HEK293 (cell line): ENCODE measurements around the gene PAPSS2.
A peak's percentile ranks its signal among the peaks of the same experiment; 100 is the strongest.

Source experiments
- CTCF ChIA-PET: fragments of 350-600 bp; formaldehyde crosslinking; extraction: SDS; loops from one replicate; lab custom pipeline; 2021; ENCODE audit warnings: antibody characterized with exemption; lab: Yijun Ruan, JAX
- POLR2A ChIA-PET: fragments of 300-600 bp; formaldehyde crosslinking; extraction: SDS; loops from one replicate; lab custom pipeline; 2020; ENCODE audit warnings: antibody characterized with exemption, inconsistent platforms; lab: Yijun Ruan, JAX
- H3K27ac ChIP-seq: fragments of 200-500 bp; sonication (Bioruptor generic); 2 replicates; pipeline ENCODE4 v1.5.1; 2014; ENCODE audit warnings: low read depth, low read length, control low read depth, inconsistent platforms; ENCODE audit errors: extremely low read depth
- H3K36me3 ChIP-seq, 2 experiments: fragments of 200-500 bp in 1 of 2; sonication (Bioruptor generic) in 1 of 2; 1 replicate in 1 of 2; 2 replicates in 1 of 2; pipeline ENCODE4 v1.5.1; 2014 to 2017; ENCODE audit warnings: inconsistent platforms in 2 of 2, low read length in 2 of 2; ENCODE audit not compliant: control insufficient read depth in 2 of 2, insufficient read depth in 1 of 2
- H3K4me1 ChIP-seq: fragments of 200-500 bp; sonication (Bioruptor generic); 2 replicates; pipeline ENCODE4 v1.5.1; 2014; ENCODE audit warnings: mild to moderate bottlenecking, low read length, inconsistent platforms; ENCODE audit not compliant: control insufficient read depth, insufficient read depth
- H3K4me3 ChIP-seq: 2 replicates; pipeline ENCODE4 v1.5.1; 2011; ENCODE audit warnings: low read depth, mild to moderate bottlenecking, control low read depth, low read length, moderate library complexity
- H3K9me3 ChIP-seq: fragments of 200-500 bp; sonication (Bioruptor generic); 2 replicates; pipeline ENCODE4 v1.5.1; 2014; ENCODE audit warnings: low read depth, low read length, inconsistent platforms; ENCODE audit not compliant: control insufficient read depth, insufficient read depth
- MEIS1 ChIP-seq: sonication (generic); formaldehyde crosslinking; IDR thresholded peaks from 2 replicates; pipeline ENCODE4 v1.8.1; 2022; ENCODE audit warnings: missing genetic modification reagents, mild to moderate bottlenecking, borderline replicate concordance
- SCRT1 ChIP-seq: fragments of 450-650 bp; formaldehyde crosslinking; IDR thresholded peaks from 2 replicates; pipeline ENCODE4 v1.5.1; 2016; ENCODE audit warnings: missing biosample characterization, missing genetic modification characterization, borderline replicate concordance
- TCF7L2 ChIP-seq: IDR thresholded peaks from 2 replicates; pipeline ENCODE4 v1.6.1; 2011; ENCODE audit warnings: low read depth, mild to moderate bottlenecking, inconsistent platforms, low read length, moderate library complexity, borderline replicate concordance
- TRIM28 ChIP-seq: IDR thresholded peaks from 2 replicates; pipeline ENCODE4 v1.6.1; 2011; ENCODE audit warnings: low read length, control low read depth, borderline replicate concordance
- YY2 ChIP-seq: fragments of 450-650 bp; formaldehyde crosslinking; IDR thresholded peaks from 2 replicates; pipeline ENCODE4 v1.5.1; 2016; ENCODE audit warnings: missing biosample characterization, missing genetic modification characterization
- ZIC2 ChIP-seq: fragments of 450-650 bp; formaldehyde crosslinking; IDR thresholded peaks from 2 replicates; pipeline ENCODE4 v1.5.1; 2016; ENCODE audit warnings: missing biosample characterization, missing genetic modification characterization
- ZNF292 ChIP-seq: fragments of 450-650 bp; formaldehyde crosslinking; IDR thresholded peaks from 2 replicates; pipeline ENCODE4 v1.5.1; 2016; ENCODE audit warnings: low read depth, missing biosample characterization, missing genetic modification characterization, borderline replicate concordance
- ZNF324 ChIP-seq: fragments of 450-650 bp; formaldehyde crosslinking; IDR thresholded peaks from 2 replicates; pipeline ENCODE4 v1.5.1; 2016; ENCODE audit warnings: missing biosample characterization, missing genetic modification characterization
- ZNF335 ChIP-seq: fragments of 450-650 bp; formaldehyde crosslinking; conservative IDR thresholded peaks from 2 replicates; pipeline ENCODE4 v1.5.1; 2016; ENCODE audit warnings: missing biosample characterization, missing genetic modification characterization
- ZNF341 ChIP-seq: fragments of 450-650 bp; formaldehyde crosslinking; IDR thresholded peaks from 2 replicates; pipeline ENCODE4; 2016; ENCODE audit warnings: low read depth, missing biosample characterization, missing genetic modification characterization
- ZNF354C ChIP-seq: fragments of 450-650 bp; formaldehyde crosslinking; IDR thresholded peaks from 2 replicates; pipeline ENCODE4 v1.5.1; 2016; ENCODE audit warnings: missing biosample characterization, missing genetic modification characterization, low read depth, borderline replicate concordance
- ZNF600 ChIP-seq: fragments of 450-650 bp; formaldehyde crosslinking; IDR thresholded peaks from 2 replicates; pipeline ENCODE4 v1.5.1; 2016; ENCODE audit warnings: missing biosample characterization, missing genetic modification characterization
- ZNF621 ChIP-seq: fragments of 450-650 bp; formaldehyde crosslinking; IDR thresholded peaks from 2 replicates; pipeline ENCODE4 v1.5.1; 2017; ENCODE audit warnings: missing biosample characterization, missing genetic modification characterization
- ZNF707 ChIP-seq: fragments of 450-650 bp; formaldehyde crosslinking; IDR thresholded peaks from 2 replicates; pipeline ENCODE4 v1.5.1; 2016; ENCODE audit warnings: missing biosample characterization, missing genetic modification characterization
- TF ChIP-seq, protein P1 (sequence below): fragments of 450-650 bp; formaldehyde crosslinking; IDR thresholded peaks from 2 replicates; pipeline ENCODE4 v1.5.1; 2016; ENCODE audit warnings: missing biosample characterization, missing genetic modification characterization
- TF ChIP-seq, protein P2 (sequence below): fragments of 450-650 bp; formaldehyde crosslinking; IDR thresholded peaks from 2 replicates; pipeline ENCODE4 v1.5.1; 2017; ENCODE audit warnings: missing biosample characterization, missing genetic modification characterization
- TF ChIP-seq, protein P3 (sequence below): fragments of 450-650 bp; formaldehyde crosslinking; IDR thresholded peaks from 2 replicates; pipeline ENCODE4 v1.5.1; 2016; ENCODE audit warnings: missing biosample characterization, missing genetic modification characterization
- TF ChIP-seq, protein P4 (sequence below): fragments of 450-650 bp; formaldehyde crosslinking; IDR thresholded peaks from 2 replicates; pipeline ENCODE4 v1.5.1; 2016; ENCODE audit warnings: missing biosample characterization, missing genetic modification characterization

Gene PAPSS2

DNA sequence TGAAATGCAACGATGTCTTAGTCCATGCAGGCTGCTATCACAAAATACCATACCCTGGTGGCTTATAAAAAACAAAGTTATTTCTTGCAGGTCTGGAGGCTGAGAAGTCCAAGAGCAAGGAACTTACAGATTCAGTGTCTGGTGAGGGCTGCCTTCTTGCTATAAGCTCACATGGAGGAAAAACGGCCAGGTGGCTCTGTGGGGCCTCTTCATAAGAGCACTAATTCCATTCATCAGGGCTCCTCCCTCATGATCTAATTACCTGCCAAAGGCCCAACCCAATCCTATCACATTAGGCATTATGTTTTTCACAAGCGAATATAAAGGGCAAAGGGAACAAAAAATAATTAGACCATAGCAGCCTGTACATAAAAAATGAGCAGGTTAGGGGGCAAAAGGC lies 35.4 kb downstream of the PAPSS2 start:
- Histone ChIP-seq H3K4me3 (no peak overlapping the region), H3K27ac (no peak overlapping the region; the same call in 1 of the 2 replicates), H3K4me1 (peaks cover 7% of the 10 kb centered on the region), H3K9me3 (no peaks in the 10 kb centered on the region), H3K36me3 (no peaks in the 10 kb centered on the region)
- ChIA-PET CTCF (interaction anchor here (0.6 to 1.5 kb wide), 2 partner anchors 38 to 88 kb away, joined by 3 to 4 read pairs; no protein-coding TSS in a partner anchor), POLR2A (no interaction called here)
- TF ChIP-seq, protein P1, sequence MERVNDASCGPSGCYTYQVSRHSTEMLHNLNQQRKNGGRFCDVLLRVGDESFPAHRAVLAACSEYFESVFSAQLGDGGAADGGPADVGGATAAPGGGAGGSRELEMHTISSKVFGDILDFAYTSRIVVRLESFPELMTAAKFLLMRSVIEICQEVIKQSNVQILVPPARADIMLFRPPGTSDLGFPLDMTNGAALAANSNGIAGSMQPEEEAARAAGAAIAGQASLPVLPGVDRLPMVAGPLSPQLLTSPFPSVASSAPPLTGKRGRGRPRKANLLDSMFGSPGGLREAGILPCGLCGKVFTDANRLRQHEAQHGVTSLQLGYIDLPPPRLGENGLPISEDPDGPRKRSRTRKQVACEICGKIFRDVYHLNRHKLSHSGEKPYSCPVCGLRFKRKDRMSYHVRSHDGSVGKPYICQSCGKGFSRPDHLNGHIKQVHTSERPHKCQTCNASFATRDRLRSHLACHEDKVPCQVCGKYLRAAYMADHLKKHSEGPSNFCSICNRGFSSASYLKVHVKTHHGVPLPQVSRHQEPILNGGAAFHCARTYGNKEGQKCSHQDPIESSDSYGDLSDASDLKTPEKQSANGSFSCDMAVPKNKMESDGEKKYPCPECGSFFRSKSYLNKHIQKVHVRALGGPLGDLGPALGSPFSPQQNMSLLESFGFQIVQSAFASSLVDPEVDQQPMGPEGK (tag by site-specific recombination), result no peak
- TF ChIP-seq, protein P2, sequence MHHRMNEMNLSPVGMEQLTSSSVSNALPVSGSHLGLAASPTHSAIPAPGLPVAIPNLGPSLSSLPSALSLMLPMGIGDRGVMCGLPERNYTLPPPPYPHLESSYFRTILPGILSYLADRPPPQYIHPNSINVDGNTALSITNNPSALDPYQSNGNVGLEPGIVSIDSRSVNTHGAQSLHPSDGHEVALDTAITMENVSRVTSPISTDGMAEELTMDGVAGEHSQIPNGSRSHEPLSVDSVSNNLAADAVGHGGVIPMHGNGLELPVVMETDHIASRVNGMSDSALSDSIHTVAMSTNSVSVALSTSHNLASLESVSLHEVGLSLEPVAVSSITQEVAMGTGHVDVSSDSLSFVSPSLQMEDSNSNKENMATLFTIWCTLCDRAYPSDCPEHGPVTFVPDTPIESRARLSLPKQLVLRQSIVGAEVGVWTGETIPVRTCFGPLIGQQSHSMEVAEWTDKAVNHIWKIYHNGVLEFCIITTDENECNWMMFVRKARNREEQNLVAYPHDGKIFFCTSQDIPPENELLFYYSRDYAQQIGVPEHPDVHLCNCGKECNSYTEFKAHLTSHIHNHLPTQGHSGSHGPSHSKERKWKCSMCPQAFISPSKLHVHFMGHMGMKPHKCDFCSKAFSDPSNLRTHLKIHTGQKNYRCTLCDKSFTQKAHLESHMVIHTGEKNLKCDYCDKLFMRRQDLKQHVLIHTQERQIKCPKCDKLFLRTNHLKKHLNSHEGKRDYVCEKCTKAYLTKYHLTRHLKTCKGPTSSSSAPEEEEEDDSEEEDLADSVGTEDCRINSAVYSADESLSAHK (tag by site-specific recombination), result no peak
- TF ChIP-seq ZNF335 (tag by site-specific recombination), result no peak
- TF ChIP-seq TCF7L2, result no peak
- TF ChIP-seq MEIS1 (CRISPR knock-in tag), result no peak
- no peak for TF ChIP-seq ZNF341 (tag by site-specific recombination)
- TF ChIP-seq TRIM28, result no peak
- no peak for TF ChIP-seq SCRT1 (tag by site-specific recombination)
- no peak for TF ChIP-seq ZNF707 (tag by site-specific recombination)
- TF ChIP-seq ZNF621 (tag by site-specific recombination), result no peak
- TF ChIP-seq ZIC2 (tag by site-specific recombination), result no peak
- TF ChIP-seq YY2 (tag by site-specific recombination), result no peak

DNA sequence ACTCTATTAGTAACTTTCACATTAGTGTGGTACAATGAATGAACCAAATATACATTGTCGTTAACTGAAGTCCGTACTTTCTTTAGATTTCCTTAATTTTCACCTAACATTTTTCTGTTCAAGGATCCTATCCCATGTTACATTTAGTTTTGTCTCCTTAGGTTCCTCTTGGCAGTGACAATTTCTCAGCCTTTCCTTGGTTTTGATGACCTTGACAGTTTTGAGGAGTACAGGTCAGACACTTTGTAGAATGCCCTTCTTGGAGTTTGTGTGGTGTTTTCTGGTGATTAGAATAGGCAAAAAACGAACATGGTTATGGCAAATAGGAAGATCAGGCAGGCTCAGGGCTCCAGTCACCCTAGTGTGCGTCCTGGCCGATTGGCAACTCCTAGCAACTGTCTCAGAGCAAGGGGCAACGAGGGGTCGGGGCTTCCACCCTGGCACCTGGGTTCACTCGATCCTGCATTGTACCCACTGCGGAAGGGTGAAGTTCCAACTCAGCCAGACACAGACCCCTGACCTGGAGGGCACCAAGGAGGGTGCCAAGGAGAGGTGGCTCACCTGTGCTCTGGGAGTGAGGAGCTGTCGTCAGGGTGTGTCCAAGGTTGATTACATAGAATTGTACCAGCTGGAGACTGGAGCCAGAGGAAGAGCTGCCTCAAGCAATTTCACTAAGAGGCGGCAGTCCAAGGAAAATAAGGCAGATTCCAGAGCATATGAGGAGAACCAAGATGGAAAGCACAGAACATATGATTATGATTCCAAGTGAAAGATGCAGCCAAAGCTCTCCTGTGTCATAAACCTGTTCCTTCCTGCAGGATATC lies 37.5 kb downstream of the PAPSS2 start:
- ChIA-PET POLR2A (no interaction called here), CTCF (interaction anchor here (0.6 kb wide), 1 partner anchor 164 kb away, joined by 3 read pairs; no protein-coding TSS in a partner anchor)
- Histone ChIP-seq H3K9me3 (no peaks in the 10 kb centered on the region), H3K4me1 (peaks cover 17% of the 10 kb centered on the region), H3K27ac (no peak overlapping the region), H3K4me3 (no peak overlapping the region), H3K36me3 (no peaks in the 10 kb centered on the region)
- no peak for TF ChIP-seq ZNF292 (tag by site-specific recombination)
- TF ChIP-seq, protein P3, sequence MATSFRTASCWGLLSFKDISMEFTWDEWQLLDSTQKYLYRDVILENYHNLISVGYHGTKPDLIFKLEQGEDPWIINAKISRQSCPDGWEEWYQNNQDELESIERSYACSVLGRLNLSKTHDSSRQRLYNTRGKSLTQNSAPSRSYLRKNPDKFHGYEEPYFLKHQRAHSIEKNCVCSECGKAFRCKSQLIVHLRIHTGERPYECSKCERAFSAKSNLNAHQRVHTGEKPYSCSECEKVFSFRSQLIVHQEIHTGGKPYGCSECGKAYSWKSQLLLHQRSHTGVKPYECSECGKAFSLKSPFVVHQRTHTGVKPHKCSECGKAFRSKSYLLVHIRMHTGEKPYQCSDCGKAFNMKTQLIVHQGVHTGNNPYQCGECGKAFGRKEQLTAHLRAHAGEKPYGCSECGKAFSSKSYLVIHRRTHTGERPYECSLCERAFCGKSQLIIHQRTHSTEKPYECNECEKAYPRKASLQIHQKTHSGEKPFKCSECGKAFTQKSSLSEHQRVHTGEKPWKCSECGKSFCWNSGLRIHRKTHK (tag by site-specific recombination), result no peak
- TF ChIP-seq, protein P4, sequence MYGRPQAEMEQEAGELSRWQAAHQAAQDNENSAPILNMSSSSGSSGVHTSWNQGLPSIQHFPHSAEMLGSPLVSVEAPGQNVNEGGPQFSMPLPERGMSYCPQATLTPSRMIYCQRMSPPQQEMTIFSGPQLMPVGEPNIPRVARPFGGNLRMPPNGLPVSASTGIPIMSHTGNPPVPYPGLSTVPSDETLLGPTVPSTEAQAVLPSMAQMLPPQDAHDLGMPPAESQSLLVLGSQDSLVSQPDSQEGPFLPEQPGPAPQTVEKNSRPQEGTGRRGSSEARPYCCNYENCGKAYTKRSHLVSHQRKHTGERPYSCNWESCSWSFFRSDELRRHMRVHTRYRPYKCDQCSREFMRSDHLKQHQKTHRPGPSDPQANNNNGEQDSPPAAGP, result no peak
- TF ChIP-seq ZNF354C (tag by site-specific recombination), result no peak
- no peak for TF ChIP-seq ZNF324
- TF ChIP-seq ZNF600 (tag by site-specific recombination), result 0 out of 2 replicates have a peak, but pooled peaks have one; percentile 27
